Ramos (cell line): ENCODE measurements around the gene DCLK1.
"Not testable (repeated sequence)": the region's sequence is repeated elsewhere in the genome, so short reads cannot be mapped to it uniquely, and the experiment has no call there.

Experiments
- in situ Hi-C: fragments of 300-500 bp; cut with MboI; formaldehyde crosslinking; loops from one replicate; pipeline ENCODE4 v1.14.3; 2022; ENCODE audit warnings: low sequenced_read_pairs; ENCODE audit not compliant: unreplicated experiment

Gene DCLK1

GRCh38 chr13:36089130-36089647 lies 42.0 kb downstream of the DCLK1 start:
- in situ Hi-C loops = no loop called here

- in situ Hi-C loops = no loop called here
Measured at GRCh38 chr13:36088463-36088862, 42.7 kb downstream of the DCLK1 start.

GRCh38 chr13:36088001-36088400 lies 43.2 kb downstream of the DCLK1 start:
- in situ Hi-C loops = no loop called here

GRCh38 chr13:36086117-36086516 lies 45.1 kb downstream of the DCLK1 start:
- in situ Hi-C loops = no loop called here

- in situ Hi-C loops = no loop called here
Measured at GRCh38 chr13:36084131-36084530, 47.1 kb downstream of the DCLK1 start.

GRCh38 chr13:36082806-36083205 lies 48.4 kb downstream of the DCLK1 start:
- in situ Hi-C loops = no loop called here

- in situ Hi-C loops = no loop called here
Measured at GRCh38 chr13:36082396-36082795, 48.8 kb downstream of the DCLK1 start.

GRCh38 chr13:36076211-36076610 lies 55.0 kb downstream of the DCLK1 start:
- in situ Hi-C loops = no loop called here

GRCh38 chr13:36074659-36075058 lies 56.5 kb downstream of the DCLK1 start:
- in situ Hi-C loops = no loop called here

GRCh38 chr13:36072152-36072935 lies 58.8 kb downstream of the DCLK1 start:
- in situ Hi-C loops = no loop called here

GRCh38 chr13:36070504-36071192 lies 60.5 kb downstream of the DCLK1 start:
- in situ Hi-C loops = not testable (repeated sequence)

GRCh38 chr13:36069881-36070366 lies 61.3 kb downstream of the DCLK1 start:
- in situ Hi-C loops = no loop called here

GRCh38 chr13:36068991-36069390 lies 62.2 kb downstream of the DCLK1 start:
- in situ Hi-C loops = no loop called here

- in situ Hi-C loops = no loop called here
Measured at GRCh38 chr13:36068566-36068965, 62.6 kb downstream of the DCLK1 start.

GRCh38 chr13:36067746-36068381 lies 63.3 kb downstream of the DCLK1 start:
- in situ Hi-C loops = no loop called here

- in situ Hi-C loops = no loop called here
Measured at GRCh38 chr13:36062249-36062648, 68.9 kb downstream of the DCLK1 start.

- in situ Hi-C loops = no loop called here
Measured at GRCh38 chr13:36061621-36062020, 69.6 kb downstream of the DCLK1 start.

- in situ Hi-C loops = no loop called here
Measured at GRCh38 chr13:36061054-36061453, 70.1 kb downstream of the DCLK1 start.

- in situ Hi-C loops = no loop called here
Measured at GRCh38 chr13:36059321-36059720, 71.9 kb downstream of the DCLK1 start.

GRCh38 chr13:36058116-36058515 lies 73.1 kb downstream of the DCLK1 start:
- in situ Hi-C loops = no loop called here

GRCh38 chr13:36057547-36057946 lies 73.6 kb downstream of the DCLK1 start:
- in situ Hi-C loops = no loop called here
